Lung (tissue), 12 donors: ENCODE data around the gene CENPX. TPM values are rescaled to one million over a fixed set of nuclear protein-coding genes. Genes with fewer than 3 reads are reported as not detected.

Experiments used
- ATAC-seq: fragments of 200-7000 bp; cut with Tn5 transposase; one replicate; pipeline ENCODE4 v1.9.1; 2020; ENCODE audit warnings: moderate number of reproducible peaks; ENCODE audit not compliant: insufficient read depth, low FRiP score
- DNase-seq, 3 donors: peaks; one replicate each; pipeline ENCODE4 v3.0.0-alpha.2; 2013 to 2017
- H3K27ac ChIP-seq, 2 donors: one replicate each; pipeline ENCODE4 v1.5.1; 2013; ENCODE audit warnings: mild to moderate bottlenecking in 2 of 2, moderate library complexity in 2 of 2, control low read depth in 1 of 2, inconsistent platforms in 1 of 2, low read depth in 1 of 2, low read length in 1 of 2
- H3K27me3 ChIP-seq, 3 donors: one replicate each; pipeline ENCODE4 v1.5.1; 2013; ENCODE audit warnings: low read length in 2 of 3; ENCODE audit not compliant: control insufficient read depth in 3 of 3, insufficient read depth in 3 of 3
- H3K36me3 ChIP-seq, 4 donors: one replicate each; pipeline ENCODE4 v1.5.1; 2013; ENCODE audit warnings: low read length in 4 of 4, mild to moderate bottlenecking in 1 of 4, moderate library complexity in 1 of 4; ENCODE audit not compliant: control insufficient read depth in 4 of 4, insufficient read depth in 4 of 4
- H3K4me1 ChIP-seq, 5 donors: one replicate each; pipeline ENCODE4 v1.5.1; 2013; ENCODE audit warnings: low read length in 5 of 5, mild to moderate bottlenecking in 2 of 5, moderate library complexity in 1 of 5; ENCODE audit not compliant: control insufficient read depth in 5 of 5, insufficient read depth in 5 of 5
- H3K4me3 ChIP-seq: one replicate; pipeline ENCODE4 v1.5.1; 2013; ENCODE audit warnings: mild to moderate bottlenecking, control low read depth, moderate library complexity
- H3K9ac ChIP-seq, 2 donors: one replicate each; pipeline ENCODE4 v1.5.1; 2013; ENCODE audit warnings: low read length in 2 of 2, control low read depth in 1 of 2; ENCODE audit not compliant: insufficient read depth in 1 of 2
- H3K9me3 ChIP-seq, 4 donors: one replicate each; pipeline ENCODE4 v1.5.1; 2013; ENCODE audit warnings: low read length in 3 of 4, mild to moderate bottlenecking in 1 of 4, moderate library complexity in 1 of 4; ENCODE audit not compliant: control insufficient read depth in 4 of 4, insufficient read depth in 3 of 4
- WGBS, 2 donors: extraction: QIAGEN DNeasy Blood & Tissue Kit; methylation state at CpG; one replicate each; pipeline ENCODE4 v1.1.7; 2013; 5-methylcytosine and 5-hydroxymethylcytosine counted together
- polyA plus RNA-seq, 2 donors: library from polyadenylated mRNA; stranded (reverse); fragments of 200-250 nt; gene quantifications; one replicate each; pipeline ENCODE4 v1.2.1, GENCODE V29; 2013
- total RNA-seq, 2 donors: library from RNA; depleted of rRNA in 1 of 2; stranded (reverse); fragments of >200 nt in 1 of 2; gene quantifications; one replicate each; pipeline ENCODE4 v1.2.1, GENCODE V29; 2014 to 2021
- TF ChIP-seq, protein P1 (sequence below): IDR thresholded peaks from 2 replicates; pipeline ENCODE4 v1.5.1; 2012; ENCODE audit warnings: mild to moderate bottlenecking; ENCODE audit errors: control extremely low read depth, extremely low read depth
- donor health status: control.
- donor health status: control.
- donor health status: Bipolar disorder and iron deficiency.
- donor health status: healthy.
- donor health status: DM: yes; HTN: yes; CAD: no.

The CENPX gene
- total and polyA plus RNA-seq, 4 donors, result 21.5 to 121 (median 101) TPM

GRCh38 chr17:82065193-82065637 lies 42.5 kb upstream of the CENPX start:
- no peaks in the 10 kb centered on the region for H3K9me3 ChIP-seq
- ATAC-seq (no peak), DNase-seq (no peak)
- 1 to 3% methylated on average over 41 to 47 of the region's 47 CpGs for WGBS, 2 donors
- TF ChIP-seq, protein P1, sequence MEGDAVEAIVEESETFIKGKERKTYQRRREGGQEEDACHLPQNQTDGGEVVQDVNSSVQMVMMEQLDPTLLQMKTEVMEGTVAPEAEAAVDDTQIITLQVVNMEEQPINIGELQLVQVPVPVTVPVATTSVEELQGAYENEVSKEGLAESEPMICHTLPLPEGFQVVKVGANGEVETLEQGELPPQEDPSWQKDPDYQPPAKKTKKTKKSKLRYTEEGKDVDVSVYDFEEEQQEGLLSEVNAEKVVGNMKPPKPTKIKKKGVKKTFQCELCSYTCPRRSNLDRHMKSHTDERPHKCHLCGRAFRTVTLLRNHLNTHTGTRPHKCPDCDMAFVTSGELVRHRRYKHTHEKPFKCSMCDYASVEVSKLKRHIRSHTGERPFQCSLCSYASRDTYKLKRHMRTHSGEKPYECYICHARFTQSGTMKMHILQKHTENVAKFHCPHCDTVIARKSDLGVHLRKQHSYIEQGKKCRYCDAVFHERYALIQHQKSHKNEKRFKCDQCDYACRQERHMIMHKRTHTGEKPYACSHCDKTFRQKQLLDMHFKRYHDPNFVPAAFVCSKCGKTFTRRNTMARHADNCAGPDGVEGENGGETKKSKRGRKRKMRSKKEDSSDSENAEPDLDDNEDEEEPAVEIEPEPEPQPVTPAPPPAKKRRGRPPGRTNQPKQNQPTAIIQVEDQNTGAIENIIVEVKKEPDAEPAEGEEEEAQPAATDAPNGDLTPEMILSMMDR, result no peak
- peak overlapping the region; percentile 14 to 73 for H3K27ac ChIP-seq
- peaks cover 0 to 19% (median 10%) of the 10 kb centered on the region in 5 donors for H3K4me1 ChIP-seq
- H3K4me3 ChIP-seq, result peak overlapping the region; percentile 81
- H3K27me3 ChIP-seq, result no peaks in the 10 kb centered on the region
- H3K9ac ChIP-seq, result no peak overlapping the region
- H3K36me3 ChIP-seq, result peaks cover 0 to 37% (median 6%) of the 10 kb centered on the region in 4 donors

DNA sequence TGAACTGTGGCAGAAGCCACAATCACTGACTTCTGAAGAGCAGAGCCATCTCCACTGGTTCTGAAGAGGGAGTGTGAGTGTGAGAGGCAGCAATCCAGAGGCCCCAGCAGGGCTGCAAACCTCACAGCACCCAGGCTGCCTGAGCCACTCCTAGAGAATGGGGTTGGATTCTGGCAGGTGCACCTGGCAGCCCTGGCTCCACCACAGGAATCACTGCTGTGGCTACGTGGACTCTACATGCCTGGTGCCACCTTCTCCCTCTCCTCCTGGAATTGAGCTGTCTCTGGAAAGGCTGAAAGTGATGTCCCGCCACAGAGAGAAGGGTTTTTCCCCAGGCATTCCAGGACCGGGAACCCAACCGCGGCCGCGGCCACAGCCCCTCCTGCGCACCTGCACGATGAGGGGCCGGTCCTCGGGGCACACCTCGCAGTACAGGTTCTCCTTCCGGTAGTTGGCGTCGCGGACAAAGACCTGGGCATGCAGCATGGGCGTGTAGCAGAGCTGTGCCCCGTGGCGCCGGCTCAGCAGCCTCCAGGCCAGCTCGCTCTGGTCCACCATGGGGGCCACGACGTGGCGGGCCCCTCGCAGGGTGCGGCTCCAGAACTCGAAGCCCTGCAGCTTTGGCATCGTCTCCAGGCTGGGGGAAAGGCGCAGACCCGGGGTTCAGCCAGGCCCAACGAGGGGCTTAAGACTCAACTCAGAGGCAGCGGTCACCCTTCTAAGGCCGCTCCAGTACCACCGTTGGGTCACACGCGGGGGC lies 41.9 kb upstream of the CENPX start:
- Histone ChIP-seq H3K36me3 (peaks cover 0 to 43% (median 6%) of the 10 kb centered on the region in 4 donors), H3K9me3 (no peaks in the 10 kb centered on the region), H3K27me3 (no peaks in the 10 kb centered on the region), H3K4me1 (peaks cover 0 to 19% (median 10%) of the 10 kb centered on the region in 5 donors), H3K9ac (no peak overlapping the region), H3K4me3 (peak overlapping the region; percentile 81), H3K27ac (peak overlapping the region in 1 of 2 donors; percentile 28)
- WGBS, 2 donors, result 27 to 43% methylated on average over 36 of the region's 36 CpGs
- ATAC-seq (no peak), DNase-seq (no peak)
- TF ChIP-seq, protein P1, result no peak

- no peak overlapping the region for H3K9ac ChIP-seq
Measured at GRCh38 chr17:82063424-82064415, 41.0 kb upstream of the CENPX start.

More at GRCh38 chr17:82063424-82064415, 41.0 kb upstream of the CENPX start:
- no peak for DNase-seq
- no peak overlapping the region for H3K27ac ChIP-seq
- TF ChIP-seq, protein P1, result no peak
- no peak overlapping the region for H3K4me3 ChIP-seq
- peaks cover 0 to 52% (median 6%) of the 10 kb centered on the region in 4 donors for H3K36me3 ChIP-seq
- no peak for ATAC-seq
- H3K4me1 ChIP-seq, result peaks cover 0 to 19% (median 10%) of the 10 kb centered on the region in 5 donors
- WGBS, 2 donors, result 83 to 88% methylated on average over 20 of the region's 20 CpGs
- no peaks in the 10 kb centered on the region for H3K27me3 ChIP-seq
- no peaks in the 10 kb centered on the region for H3K9me3 ChIP-seq
